CD4-positive, alpha-beta T cell treated with Interleukin-6 at 100 ng/mL for 8 hours (primary cell): ENCODE data around the gene ASAP2.

ENCODE experiments used
- DNase-seq: peaks from one replicate; pipeline ENCODE4 v3.0.0-alpha.2; 2020; ENCODE audit warnings: mixed read lengths, low spot score

The ASAP2 gene

DNA sequence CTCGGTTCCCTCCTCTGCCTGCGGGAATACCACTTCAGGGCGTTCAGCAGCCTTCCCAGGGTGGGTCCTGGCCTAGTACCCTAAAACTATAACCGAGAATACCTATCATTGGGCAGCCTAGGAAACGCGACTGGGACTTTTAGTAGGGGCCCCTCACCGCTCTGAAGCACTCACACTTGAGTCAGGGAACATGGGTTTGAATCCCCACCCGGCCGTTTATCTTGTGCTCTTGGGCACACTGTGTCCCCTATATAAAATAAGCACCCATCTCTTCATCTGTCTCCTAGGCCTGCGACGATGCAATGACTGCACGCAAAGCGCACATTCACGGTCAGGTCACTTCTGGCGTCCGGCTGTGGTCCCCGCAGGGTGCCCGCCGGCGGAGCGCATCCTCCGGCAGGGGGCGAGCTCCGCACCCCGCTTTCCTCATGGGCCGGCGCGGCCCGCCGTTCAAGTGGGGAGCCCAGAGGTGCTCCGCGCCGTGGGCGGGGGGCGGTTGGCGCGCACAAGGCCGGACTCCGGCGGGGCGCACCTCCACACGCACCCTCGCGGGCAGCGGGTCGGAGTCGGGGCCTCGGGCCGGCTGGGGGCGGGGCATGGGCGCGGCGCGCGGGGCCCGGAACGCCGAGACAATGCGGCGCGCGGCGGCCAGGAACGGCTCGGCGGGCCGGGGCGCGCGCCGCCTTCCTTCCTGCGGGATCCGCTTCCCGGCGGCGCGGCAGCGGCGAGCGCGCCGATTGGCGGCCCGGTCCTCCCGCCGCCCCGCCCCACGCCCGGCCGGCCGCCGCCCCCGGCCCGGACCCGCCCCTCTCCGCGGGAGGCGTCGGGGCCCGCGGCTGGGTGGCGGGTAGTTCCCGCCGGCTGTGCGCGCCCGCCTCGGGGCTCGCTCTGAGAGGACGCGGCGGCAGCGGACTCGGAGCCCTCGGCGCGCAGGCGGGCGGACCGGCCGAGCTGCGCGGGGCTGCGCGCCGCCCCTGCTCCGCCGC is at the start of gene ASAP2:
TSS of gene ASAP2 (plus strand) at position 850 of the 986 bp plus-strand sequence. CDS start 293 bp downstream, outside the sequence.
- DNase-seq, result no peak

DNA sequence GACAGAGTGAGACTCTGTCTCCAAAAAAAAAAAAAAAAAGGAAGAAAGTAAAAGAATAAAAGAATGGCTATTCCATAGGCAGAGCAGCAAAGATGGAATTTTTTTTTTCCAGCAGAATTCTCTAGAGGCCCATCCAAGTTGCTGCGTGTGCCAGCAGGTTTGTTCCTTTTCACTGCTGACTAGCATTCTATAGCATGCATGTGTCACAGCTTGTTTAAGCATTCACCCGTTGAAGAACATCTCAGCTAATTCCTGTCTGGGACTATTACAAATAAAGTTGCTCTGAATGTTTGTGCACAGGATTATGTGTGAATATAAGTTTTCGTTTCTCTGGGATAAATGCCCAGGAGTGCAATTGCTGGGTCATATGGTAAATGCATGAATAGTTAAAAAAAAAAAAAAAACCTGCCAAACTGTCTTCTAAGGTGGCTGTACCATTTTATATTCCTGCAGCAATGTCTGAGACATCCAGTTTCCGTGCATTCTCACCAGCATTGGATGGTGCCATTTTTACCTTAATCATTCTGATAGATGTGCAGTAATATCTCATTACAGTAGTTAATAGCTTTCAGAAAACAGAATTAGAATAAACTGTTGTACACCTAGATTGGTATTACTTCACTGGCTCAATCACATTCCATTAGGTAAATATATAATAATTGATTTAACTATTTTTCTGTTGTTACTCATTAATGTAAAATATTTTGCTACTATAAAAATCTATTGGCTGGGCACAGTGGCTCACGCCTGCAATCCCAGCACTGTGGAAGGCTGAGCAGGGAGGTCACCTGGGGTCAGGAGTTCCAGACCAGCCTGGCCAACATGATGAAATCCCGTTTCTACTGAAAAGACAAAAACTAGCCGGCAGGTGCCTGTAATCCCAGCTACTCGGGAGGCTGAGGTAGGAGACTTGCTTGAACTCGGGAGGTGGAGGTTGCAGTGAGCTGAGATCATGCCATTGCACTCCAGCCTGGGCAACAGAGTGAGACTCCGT is 47.5 kb upstream of the ASAP2 start:
- DNase-seq, result no peak

DNA sequence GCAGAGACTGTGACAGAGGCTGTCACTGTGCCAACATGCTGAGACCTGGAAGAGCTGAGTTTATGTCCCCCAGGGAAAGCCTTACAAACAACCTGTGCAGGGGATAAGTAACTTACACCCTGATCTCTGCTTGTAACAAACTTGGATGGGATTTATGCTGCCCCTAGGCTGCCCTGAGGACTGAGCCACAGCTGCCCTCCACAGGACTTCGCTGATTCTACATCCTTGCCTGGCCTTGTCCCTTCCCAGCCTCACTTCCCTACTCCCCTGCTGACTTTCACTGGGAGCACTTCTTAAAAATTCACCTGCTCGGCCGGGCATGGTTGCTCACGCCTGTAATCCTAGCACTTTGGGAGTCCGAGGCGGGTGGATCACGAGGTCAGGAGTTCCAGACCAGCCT is 45.9 kb upstream of the ASAP2 start:
- no peak for DNase-seq

DNA sequence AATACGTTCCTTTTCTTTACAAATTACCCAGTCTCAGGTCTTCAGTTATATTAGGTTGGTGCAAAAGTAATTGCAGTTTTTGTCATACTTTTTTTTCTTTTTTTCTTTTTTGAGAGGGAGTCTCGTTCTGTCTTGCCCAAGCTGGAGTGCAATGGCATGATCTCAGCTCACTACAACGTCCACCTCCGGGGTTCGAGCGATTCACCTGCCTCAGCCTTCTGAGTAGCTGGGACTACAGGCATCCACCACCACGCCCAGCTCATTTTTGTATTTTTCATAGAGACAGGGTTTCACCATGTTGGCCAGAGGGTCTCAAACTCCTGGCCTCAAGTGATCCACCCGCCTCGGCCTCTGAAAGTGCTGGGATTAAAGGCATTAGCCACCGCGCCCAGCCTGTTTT is 43.8 kb upstream of the ASAP2 start:
- no peak for DNase-seq

DNA sequence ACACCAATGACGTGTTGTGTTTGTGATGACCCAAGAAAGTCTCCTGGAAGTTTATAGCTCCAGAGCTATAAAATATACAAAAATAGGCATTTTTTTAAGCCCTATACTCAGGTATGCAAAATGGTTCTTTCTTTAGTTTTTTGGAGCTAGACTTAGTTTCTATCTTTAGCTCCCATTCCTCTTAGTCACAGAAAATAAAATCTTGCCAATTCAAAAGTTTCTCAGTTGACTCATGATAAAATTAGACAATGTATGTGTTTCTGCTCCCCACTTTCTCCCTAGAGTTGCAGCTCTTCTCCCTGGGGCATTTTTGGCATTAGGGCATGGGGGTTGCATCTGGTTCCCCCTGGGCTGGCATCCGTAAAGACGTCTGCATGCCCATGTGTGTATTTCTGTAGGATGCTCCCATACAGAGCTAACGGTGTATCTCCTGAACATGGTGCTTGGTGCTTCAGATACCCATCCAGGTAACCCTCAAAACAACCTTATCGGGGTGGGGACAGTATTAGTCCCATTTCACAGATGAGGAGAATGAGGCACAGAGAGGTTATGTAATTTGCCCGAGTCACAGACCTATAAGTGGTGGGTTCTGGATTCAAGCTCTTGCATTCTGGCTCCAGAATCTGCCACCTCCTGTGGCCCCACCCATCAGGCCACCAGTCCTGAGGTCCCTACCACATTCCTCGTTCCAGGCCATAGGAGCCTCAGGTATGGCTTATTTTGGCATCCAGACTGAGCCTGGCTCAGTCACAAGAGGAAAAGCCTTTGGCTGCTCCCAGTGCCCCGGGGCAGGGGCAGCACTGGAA is 43.1 kb upstream of the ASAP2 start:
- DNase-seq, result no peak

DNA sequence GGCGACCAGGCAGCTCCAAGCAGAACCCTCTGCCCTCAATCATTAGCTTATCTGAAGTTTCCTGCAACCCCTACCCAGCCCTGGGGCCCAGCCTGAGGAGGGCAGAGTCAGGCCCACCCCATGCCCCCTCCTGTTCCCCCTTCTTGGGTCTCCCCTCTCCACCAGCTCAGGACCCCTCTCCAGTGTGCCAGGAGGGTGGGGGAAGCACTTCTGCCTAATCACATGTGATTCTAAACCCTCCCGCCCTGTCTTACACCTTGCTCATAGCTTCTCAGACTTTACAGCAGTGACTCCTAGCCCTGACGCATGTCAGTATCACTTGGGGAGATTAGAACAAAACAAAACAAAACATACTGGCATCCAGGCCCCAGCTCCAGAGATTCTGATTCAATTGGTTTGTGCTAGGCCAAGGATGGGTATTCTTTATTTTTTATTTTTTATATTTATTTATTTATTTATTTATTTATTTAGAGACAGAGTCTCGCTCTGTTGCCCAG is 42.5 kb upstream of the ASAP2 start:
- DNase-seq, result no peak

DNA sequence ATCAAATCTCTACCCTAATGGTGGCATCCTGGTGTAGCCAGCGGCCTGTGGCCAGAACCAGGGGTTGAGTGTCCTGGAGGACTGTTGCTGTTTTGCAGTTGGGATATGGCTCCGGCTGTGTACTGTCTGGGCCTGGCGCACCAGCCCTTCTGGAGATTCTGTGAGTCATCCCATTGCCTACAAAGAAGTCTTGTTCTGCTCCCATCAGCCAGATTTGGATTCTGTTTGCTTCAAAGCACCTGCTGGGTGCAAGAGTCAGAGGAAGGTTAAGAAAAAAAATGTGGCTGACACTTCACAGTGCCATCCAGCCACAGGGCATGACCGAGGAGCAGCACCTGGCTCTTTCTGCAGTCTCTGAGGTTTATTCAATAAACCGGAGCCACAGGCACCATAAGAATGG is 41.0 kb upstream of the ASAP2 start:
- DNase-seq, result no peak

DNA sequence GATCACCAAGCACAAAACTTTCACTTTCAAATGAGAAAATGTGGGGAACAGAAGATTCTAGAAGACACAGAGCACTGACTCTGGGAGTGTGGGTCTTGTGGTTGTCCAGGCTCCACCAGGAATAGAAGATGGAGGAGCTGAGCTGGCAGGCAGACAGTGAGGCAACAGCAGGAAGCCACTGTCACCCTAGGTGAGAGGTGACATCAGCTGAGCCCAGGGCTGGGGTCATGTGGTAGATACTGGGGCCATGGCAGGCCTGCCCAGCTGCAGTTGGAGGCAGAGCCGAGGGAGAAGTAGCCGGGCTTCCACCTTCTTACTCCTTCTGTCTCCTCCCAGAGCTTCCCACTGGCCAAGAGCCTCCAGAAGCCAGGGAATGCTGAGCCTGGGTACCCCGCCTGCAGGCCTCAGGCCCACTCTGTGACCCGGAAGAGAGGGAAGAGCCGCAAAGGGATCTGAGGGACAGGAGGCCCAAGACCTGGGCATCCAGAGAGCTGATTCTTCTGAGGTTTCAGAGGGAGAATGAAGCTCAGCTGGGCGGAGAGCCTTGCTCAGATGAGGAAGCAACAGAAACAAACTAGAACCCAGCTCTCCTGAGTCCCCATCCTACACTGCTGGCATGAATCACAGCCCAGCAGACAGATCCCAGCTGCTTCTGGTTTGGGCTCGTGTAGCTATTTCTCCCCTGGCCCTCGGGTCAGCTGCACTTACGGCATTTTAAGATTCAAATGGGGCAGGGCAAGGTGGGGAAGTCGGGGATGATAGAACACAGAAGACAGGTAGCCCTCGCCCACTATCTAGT is 39.8 kb upstream of the ASAP2 start:
- DNase-seq, result no peak

DNA sequence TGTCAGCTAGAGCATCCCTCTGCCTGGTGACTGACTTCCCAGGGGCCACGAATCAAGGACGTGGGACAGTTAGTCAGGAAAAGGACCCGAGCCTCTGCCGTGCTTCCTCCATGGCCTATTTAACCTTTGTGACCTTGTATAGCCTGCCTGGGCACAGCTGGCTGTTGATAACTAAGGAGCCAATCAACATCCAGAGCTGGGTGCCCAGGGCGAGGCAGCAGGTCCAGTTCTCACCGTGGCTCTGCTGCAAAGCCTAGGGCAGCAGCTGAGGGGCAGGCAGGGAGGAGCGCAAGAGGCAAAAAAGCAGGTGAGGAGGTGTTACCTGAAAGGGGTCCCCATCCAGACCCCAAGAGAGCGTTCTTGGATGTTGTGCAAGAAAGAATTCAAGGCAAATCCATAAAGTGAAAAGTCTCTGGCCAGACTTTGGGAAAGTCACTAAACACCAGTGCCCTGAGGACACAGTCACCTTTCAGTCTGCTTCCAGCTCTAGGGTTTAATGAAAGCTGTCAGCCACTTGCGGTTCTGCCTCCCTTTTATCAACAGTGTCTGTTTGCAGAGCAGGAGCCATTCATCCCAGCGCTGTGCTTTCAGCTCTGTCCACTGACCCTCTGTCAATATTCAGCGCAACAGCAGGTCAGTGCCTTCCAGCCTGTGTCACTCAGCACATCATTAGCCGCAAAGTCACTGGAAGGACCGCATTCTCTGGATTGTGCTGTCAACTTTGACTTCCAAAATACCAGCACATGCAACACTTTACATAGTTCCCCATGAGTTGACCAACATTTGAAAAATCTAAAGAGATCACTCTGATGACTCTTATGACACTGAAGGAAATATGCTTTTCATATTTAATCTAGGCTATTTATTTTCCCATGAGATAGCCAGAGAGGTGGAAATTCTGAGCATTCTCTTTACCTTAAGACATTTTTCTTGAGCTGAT is 38.6 kb upstream of the ASAP2 start:
- no peak for DNase-seq

DNA sequence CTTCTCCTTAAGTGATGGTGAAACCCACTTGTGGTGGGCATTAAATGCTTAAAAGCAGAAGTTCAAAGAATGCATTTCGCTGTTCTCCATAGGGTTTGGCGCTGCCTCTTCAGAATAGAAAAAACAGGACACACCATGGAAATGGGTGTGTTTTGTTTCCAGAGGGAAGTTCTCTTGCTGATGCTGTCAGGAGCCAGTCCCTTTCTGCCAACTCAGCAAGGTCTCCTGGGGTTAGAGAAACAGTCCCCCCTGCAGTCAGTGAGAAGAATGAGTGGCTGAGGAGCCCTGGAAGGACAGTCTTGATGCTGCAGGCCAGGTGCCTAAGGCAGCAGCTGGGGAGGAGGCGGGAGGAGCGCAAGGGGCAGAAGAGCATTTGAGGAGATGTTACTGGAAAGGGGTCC is 37.8 kb upstream of the ASAP2 start:
- DNase-seq, result no peak

DNA sequence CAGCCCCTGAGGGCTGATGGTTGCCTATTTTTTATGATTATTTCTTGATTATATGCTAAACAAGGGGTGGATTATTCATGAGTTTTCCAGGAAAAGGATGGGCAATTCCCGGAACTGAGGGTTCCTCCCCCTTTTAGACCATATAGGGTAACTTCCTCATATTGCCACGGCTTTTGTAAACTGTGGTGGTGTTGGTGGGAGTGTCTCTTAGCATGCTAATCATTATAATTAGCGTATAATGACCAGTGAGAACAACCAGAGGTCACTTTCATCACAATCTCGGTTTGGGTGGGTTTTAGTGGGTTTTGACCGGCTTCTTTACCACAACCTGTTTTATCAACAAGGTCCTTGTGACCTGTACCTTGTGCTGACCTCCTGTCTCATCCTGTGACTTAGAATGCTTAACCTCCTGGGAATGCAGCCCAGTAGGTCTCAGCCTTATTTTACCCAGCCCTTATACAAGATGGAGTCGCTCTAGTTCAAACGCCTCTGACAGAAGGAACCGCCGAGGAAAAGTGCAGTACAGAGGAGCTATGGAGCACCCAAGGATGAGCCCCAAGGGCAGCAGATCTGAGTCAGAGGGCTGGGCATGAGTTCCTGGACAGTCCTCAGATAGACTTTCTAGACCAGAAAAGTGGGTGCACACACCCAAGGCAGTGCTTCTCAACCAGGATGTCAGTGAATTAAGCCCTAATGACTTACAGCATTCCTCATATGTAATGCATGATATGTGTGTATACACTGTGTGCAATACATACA is 37.1 kb upstream of the ASAP2 start:
- DNase-seq, result no peak

DNA sequence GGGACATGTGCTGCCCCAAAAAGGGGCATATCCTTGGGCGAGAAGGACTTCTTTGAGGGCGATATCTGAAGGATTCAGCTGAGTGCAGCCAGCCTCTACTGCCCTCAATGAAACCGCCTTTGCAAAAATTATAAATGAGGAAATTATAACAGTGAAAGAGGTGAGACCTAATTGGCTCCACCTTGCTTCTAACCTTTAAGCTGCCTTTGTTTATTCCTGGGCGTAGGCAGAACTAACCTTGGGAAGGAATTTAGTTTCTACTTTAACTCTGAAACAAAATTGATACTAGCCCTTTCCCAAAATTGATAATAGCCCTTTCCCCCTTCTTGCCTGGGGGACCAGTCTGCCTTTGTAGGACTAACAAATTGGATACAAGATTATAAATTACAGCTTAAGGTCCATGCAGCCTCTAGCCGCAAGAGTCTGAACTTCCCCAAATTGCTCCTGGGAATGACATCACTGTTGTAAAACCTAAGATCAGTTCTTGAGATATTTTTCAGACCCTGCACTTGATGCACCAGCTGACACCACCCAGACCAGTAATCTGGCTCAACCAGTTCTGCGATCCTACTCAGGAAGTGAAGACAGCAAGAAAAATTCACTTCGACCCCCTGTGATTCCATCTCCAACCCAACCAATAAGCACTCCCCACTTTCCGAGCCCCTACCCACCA is 36.0 kb upstream of the ASAP2 start:
- no peak for DNase-seq

DNA sequence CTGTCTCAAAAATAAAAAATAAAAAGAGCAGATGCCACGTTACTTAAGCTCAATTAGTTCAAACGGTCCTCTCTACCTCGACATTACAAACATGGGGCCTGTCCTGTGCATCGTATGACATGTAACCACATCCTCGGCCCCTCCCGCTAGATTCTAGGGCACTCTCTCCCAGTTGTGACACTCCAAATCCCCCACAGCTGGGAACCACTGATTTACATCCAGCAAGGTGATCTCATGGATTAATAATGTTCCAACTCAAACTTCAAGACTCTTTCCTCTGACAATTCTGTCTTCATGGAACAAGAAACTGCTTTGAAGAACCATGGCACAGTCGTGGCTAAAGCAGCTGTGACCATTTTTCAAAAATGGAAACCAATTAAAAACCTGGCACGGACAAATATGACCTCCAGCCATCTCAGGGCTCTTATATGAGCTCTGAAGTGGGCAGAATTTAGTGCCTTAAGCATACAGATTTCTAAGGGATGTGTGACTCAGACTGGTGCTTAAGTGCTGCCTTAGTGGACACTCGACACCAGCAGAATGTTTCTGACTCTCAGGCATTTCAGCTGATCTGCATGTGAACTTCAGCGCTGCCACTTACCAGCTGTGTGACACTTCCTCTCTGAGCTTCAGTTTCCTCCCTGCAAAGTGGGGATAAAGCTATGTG is 31.7 kb upstream of the ASAP2 start:
- no peak for DNase-seq

DNA sequence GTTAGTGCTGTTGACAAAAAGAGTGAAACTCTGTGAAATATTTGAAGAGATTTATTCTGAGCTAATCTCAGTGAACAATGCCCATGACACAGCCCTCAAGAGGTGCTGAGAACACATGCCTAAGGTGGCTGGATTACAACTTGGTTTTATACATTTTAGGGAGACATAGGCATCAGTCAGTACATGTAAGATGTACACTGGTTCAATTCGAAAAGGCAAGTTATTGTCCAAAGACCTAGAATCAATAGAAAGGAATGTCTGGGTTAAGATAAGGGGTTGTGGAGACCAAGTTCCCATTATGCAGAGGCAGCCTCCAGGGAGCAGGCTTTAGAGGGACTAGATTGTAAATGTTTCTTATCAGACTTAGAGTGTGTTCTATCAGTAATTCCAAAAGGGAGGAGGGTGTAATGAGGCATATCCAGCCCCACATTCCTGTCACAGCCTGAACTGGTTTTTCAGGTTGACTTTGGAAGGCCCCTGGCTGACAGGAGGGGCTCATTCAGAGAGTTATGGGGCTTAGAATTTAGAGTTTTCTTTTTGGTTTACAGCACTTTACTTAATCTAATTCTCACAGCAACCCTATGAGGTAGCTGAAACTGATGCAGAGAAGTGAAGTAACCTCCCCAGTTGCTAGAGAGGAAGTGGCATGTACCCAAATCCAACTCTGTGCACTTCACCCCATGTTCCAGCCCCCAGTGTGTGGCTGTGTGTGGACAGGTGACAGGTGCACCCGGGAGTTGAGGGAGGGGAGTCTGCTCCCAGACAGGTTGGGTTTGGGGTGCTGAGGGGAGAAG is 28.3 kb upstream of the ASAP2 start:
- DNase-seq, result no peak

DNA sequence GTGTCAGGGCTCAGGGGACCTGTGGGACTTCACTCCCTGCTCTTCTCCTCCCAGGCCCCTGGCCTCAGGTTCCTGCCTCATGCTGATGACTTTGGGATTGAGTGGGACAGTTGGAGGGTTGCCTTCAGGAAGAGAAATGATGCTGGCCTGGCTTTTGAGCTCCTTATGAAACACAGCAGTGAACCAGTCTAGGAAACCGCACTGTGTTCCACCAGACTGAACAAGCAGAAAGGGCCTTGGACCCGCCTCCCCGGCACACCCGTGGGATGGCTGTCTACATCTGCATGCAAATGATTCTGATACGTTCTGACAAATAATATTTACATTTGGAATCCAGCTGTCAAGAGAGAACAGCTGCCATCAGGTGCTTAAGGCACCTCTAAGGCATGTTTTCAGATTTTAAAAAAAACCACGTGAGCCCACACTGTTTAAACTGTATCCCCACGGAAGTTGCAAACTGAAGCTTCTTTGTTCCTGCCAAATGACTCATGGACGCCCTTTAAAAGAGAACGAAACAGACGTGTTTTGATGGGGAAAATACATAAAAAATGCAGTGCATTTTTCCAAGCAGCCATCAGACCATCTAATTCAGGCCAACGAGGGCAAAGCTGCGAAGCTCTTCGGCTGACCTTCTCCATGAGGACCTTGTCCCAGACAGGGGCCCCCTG is 27.6 kb upstream of the ASAP2 start:
- no peak for DNase-seq

DNA sequence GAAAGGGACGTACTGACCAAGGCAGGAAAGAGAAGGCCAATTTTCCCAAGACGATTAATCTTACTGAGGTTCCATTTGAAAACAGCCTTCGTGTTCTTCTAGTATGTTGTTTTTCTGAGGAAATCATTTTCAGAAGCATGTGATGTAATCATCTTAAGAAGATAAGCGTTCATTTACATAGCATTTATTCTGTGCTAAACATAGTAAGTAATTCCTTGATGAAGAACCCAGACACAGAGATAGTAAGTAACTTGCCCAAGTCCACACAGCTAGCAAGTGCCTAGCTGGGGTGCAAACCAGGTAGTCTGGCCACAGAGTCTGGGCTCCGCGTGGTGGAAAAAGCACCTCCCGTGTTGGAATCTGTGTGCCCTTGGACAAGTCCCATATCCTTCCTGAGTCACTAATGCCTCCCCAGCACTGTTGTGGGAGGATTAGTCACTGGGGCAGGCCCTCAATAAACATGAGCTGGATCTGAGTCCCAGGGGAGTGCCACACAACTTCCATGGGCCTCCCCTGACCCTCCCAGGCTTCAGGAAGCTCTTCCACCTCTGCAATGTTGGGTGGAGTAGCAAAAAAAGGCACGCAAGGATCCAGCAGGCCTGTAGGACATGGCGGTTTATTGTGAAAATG is 26.9 kb upstream of the ASAP2 start:
- DNase-seq, result no peak
